ENCODE data around the gene LPIN1.

- TF ChIP-seq POLR2A (IDR thresholded peaks at IDR 0.05; ENCODE audit: low read length) (no peak), GATA1 (IDR thresholded peaks at IDR 0.05; ENCODE audit: low read depth, low read length) (no peak)
Measured at GRCh38 chr2:11705711-11706110, 40.7 kb upstream of the LPIN1 start.
